SK-N-SH (cell line): ENCODE measurements around the gene CPLANE2. TPM values are rescaled to one million over a fixed set of nuclear protein-coding genes. Genes with fewer than 3 reads are reported as not detected.
A peak's percentile ranks its signal among the peaks of the same experiment; 100 is the strongest.

Experiments used
- CTCF ChIA-PET: fragments of 300-600, 350-600 bp; formaldehyde crosslinking; extraction: SDS; loops from one replicate; lab custom pipeline; 2021; lab: Yijun Ruan, JAX
- POLR2A ChIA-PET: fragments of 350-600 bp; sonication (Branson Sonifier 250); formaldehyde crosslinking; extraction: SDS; loops from one replicate; lab custom pipeline; 2020; ENCODE audit warnings: antibody characterized with exemption, inconsistent platforms; lab: Yijun Ruan, JAX
- DNase-seq: peaks from one replicate; pipeline ENCODE4 v3.0.0; 2012
- H2AFZ ChIP-seq: fragments of 200-600 bp; sonication (generic); 2 replicates; pipeline ENCODE4 v1.8.1; 2016; ENCODE audit warnings: antibody characterized with exemption, mild to moderate bottlenecking, low read depth
- H3F3A ChIP-seq: fragments of 200-600 bp; sonication (generic); replicated peaks from 2 replicates; pipeline ENCODE3; 2016; ENCODE audit warnings: antibody characterized with exemption, mild to moderate bottlenecking; ENCODE audit not compliant: insufficient read depth
- H3K27ac ChIP-seq, 2 experiments: fragments of 200-500 bp in 1 of 2; fragments of 200-600 bp in 1 of 2; sonication (Bioruptor generic) in 1 of 2; sonication (generic), shearing (Covaris generic) in 1 of 2; 2 replicates each; pipeline versions ENCODE4 v1.5.1 to v1.6.1; 2014 to 2016; ENCODE audit warnings: low read depth in 2 of 2, inconsistent platforms in 1 of 2, low read length in 1 of 2, mild to moderate bottlenecking in 1 of 2, mixed read lengths in 1 of 2
- H3K27me3 ChIP-seq: fragments of 200-600 bp; sonication (generic), shearing (Covaris generic); 2 replicates; pipeline ENCODE4 v1.6.1; 2016; ENCODE audit warnings: mixed run types; ENCODE audit not compliant: insufficient read depth
- H3K36me3 ChIP-seq, 2 experiments: fragments of 200-500 bp in 1 of 2; fragments of 200-600 bp in 1 of 2; sonication (Bioruptor generic) in 1 of 2; sonication (generic) in 1 of 2; replicated peaks in 1 of 2; 2 replicates each; pipeline versions ENCODE3 to v1.5.1; 2014 to 2016; ENCODE audit warnings: low read length in 1 of 2, mild to moderate bottlenecking in 1 of 2; ENCODE audit not compliant: insufficient read depth in 2 of 2, control insufficient read depth in 1 of 2
- H3K4me1 ChIP-seq, 2 experiments: fragments of 200-500 bp in 1 of 2; fragments of 200-600 bp in 1 of 2; sonication (Bioruptor generic) in 1 of 2; sonication (generic), shearing (Covaris generic) in 1 of 2; 2 replicates each; pipeline versions ENCODE4 v1.5.1 to v1.6.1; 2014 to 2016; ENCODE audit warnings: low read depth in 1 of 2, low read length in 1 of 2, mixed run types in 1 of 2; ENCODE audit not compliant: insufficient read depth in 2 of 2, control insufficient read depth in 1 of 2
- H3K4me2 ChIP-seq: fragments of 200-600 bp; sonication (generic), shearing (Covaris generic); 2 replicates; pipeline ENCODE4 v1.6.1; 2017; ENCODE audit warnings: mixed run types
- H3K4me3 ChIP-seq, 2 experiments: fragments of 200-500 bp in 1 of 2; fragments of 200-600 bp in 1 of 2; sonication (Bioruptor generic) in 1 of 2; sonication (generic), shearing (Covaris generic) in 1 of 2; 2 replicates each; pipeline versions ENCODE4 v1.5.1 to v1.8.1; 2014 to 2016; ENCODE audit warnings: low read depth in 2 of 2, inconsistent platforms in 1 of 2, low read length in 1 of 2, mild to moderate bottlenecking in 1 of 2, mixed read lengths in 1 of 2, moderate library complexity in 1 of 2
- H3K79me2 ChIP-seq: fragments of 200-600 bp; sonication (generic); 2 replicates; pipeline ENCODE4 v1.8.1; 2017; ENCODE audit warnings: mild to moderate bottlenecking; ENCODE audit not compliant: insufficient read depth
- H3K9ac ChIP-seq: fragments of 200-600 bp; sonication (generic); 2 replicates; pipeline ENCODE4 v1.6.1; 2017; ENCODE audit warnings: mixed run types
- H3K9me2 ChIP-seq: fragments of 200-600 bp; sonication (generic); 2 replicates; pipeline ENCODE4 v1.6.1; 2017; ENCODE audit warnings: mixed run types
- H3K9me3 ChIP-seq: fragments of 200-600 bp; sonication (generic); 2 replicates; pipeline ENCODE4 v1.6.1; 2017; ENCODE audit warnings: mixed run types, mild to moderate bottlenecking, moderate library complexity
- H4K20me1 ChIP-seq: fragments of 200-600 bp; sonication (generic); 2 replicates; pipeline ENCODE4 v1.6.1; 2017; ENCODE audit warnings: mild to moderate bottlenecking, mixed run types; ENCODE audit not compliant: insufficient read depth
- EP300 ChIP-seq, 2 experiments: IDR thresholded peaks; 2 replicates each; pipeline versions ENCODE4 v1.4.0 to v1.6.1; 2012; ENCODE audit warnings: borderline replicate concordance in 1 of 2, low read depth in 1 of 2, low read length in 1 of 2
- FOXJ3 ChIP-seq: sonication (generic); formaldehyde crosslinking; IDR thresholded peaks from 2 replicates; pipeline ENCODE4 v1.5.1; 2020; ENCODE audit warnings: mild to moderate bottlenecking, missing genetic modification reagents
- FOXM1 ChIP-seq: IDR thresholded peaks from 2 replicates; pipeline ENCODE4 v1.4.0; 2012; ENCODE audit warnings: low read depth, mild to moderate bottlenecking
- GABPA ChIP-seq: IDR thresholded peaks from 2 replicates; pipeline ENCODE4 v1.4.0; 2012; ENCODE audit warnings: low read depth, mild to moderate bottlenecking
- GATA2 ChIP-seq: sonication (generic); formaldehyde crosslinking; IDR thresholded peaks from 2 replicates; pipeline ENCODE4 v1.5.0; 2020; ENCODE audit warnings: mild to moderate bottlenecking, missing genetic modification reagents
- NRF1 ChIP-seq: IDR thresholded peaks from 2 replicates; pipeline ENCODE4 v1.6.1; 2012; ENCODE audit warnings: low read depth, mild to moderate bottlenecking, low read length
- RFX5 ChIP-seq: IDR thresholded peaks from 2 replicates; pipeline ENCODE4 v1.6.1; 2012; ENCODE audit warnings: mild to moderate bottlenecking, improper control_type of control experiment, low read length
- RXRA ChIP-seq: IDR thresholded peaks from 2 replicates; pipeline ENCODE4 v1.4.0; 2012; ENCODE audit warnings: low read depth, mild to moderate bottlenecking, borderline replicate concordance
- WGBS: methylation state at CpG from one replicate; pipeline ENCODE4 v1.1.6; 2017; ENCODE audit warnings: low lambda C conversion rate; 5-methylcytosine and 5-hydroxymethylcytosine counted together
- polyA plus RNA-seq, 3 experiments: library from polyadenylated mRNA; depleted of rRNA; stranded (reverse); fragments of >200 nt; gene quantifications; 2 replicates each; pipeline ENCODE4 v1.2.3, GENCODE V29; 2012
- TF ChIP-seq, protein P1 (sequence below): IDR thresholded peaks from 2 replicates; pipeline ENCODE4 v1.4.0; 2012; ENCODE audit warnings: low read depth, borderline replicate concordance
- TF ChIP-seq, protein P2 (sequence below): fragments of 200-600 bp; sonication (generic); IDR thresholded peaks from 2 replicates; pipeline ENCODE4 v1.6.1; 2017; ENCODE audit warnings: antibody characterized with exemption, mild to moderate bottlenecking, moderate library complexity

The CPLANE2 gene
- polyA plus RNA-seq, 1 of the 3 experiments (the other 2 are of a cell fraction), result 8.6 TPM

DNA sequence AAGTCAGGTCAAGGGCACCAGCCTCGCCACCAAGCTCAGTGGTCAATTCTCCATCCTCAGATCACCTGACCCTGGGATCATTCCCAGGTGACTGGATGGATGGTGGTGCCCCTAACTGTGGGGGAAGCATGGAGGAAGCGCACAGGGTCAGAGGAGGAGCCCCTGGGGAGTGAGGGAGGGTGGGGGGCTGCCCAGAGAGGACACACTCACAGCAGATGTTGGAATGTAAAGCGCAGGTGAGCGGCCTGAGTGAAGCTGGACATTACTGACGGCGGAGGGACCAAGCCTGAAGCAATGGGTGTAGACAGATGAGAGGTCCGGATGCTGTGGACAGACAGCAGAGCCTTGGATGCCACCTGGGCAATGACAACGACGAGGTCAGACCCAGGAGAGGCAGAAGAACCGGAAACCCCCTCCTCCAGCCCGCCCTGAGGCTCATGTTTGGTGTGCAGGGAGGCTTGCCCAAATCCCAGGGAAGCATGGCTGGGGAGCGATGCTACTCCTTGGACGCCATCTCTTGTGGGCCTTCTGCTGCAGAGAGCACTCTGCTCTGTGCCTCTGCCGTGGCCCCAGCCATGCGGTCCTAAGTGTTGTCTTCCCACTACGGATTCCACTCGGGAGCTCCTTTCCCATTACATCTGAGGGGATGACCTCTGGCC lies 5.7 kb upstream of the CPLANE2 start:
- H3K4me1 ChIP-seq, result peaks cover 1 to 26% of the 10 kb centered on the region in 2 experiments
- H3K4me3 ChIP-seq, result no peak overlapping the region
- H3F3A ChIP-seq, result peaks cover 9% of the 10 kb centered on the region
- no peak for DNase-seq
- H3K36me3 ChIP-seq, result peaks cover 7 to 9% of the 10 kb centered on the region in 2 experiments
- H4K20me1 ChIP-seq, result no peaks in the 10 kb centered on the region
- no peaks in the 10 kb centered on the region for H3K9me2 ChIP-seq
- TF ChIP-seq FOXJ3 (CRISPR knock-in tag) (no peak), NRF1 (no peak), FOXM1 (no peak), EP300 (IDR thresholded peaks at IDR 0.05; ENCODE audit: borderline replicate concordance in 1 of 2, low read depth in 1 of 2, low read length in 1 of 2) (no peak), RXRA (no peak), GABPA (no peak), GATA2 (CRISPR knock-in tag) (no peak)
- TF ChIP-seq, protein P1, sequence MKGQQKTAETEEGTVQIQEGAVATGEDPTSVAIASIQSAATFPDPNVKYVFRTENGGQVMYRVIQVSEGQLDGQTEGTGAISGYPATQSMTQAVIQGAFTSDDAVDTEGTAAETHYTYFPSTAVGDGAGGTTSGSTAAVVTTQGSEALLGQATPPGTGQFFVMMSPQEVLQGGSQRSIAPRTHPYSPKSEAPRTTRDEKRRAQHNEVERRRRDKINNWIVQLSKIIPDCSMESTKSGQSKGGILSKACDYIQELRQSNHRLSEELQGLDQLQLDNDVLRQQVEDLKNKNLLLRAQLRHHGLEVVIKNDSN, result no peak
- TF ChIP-seq, protein P2, sequence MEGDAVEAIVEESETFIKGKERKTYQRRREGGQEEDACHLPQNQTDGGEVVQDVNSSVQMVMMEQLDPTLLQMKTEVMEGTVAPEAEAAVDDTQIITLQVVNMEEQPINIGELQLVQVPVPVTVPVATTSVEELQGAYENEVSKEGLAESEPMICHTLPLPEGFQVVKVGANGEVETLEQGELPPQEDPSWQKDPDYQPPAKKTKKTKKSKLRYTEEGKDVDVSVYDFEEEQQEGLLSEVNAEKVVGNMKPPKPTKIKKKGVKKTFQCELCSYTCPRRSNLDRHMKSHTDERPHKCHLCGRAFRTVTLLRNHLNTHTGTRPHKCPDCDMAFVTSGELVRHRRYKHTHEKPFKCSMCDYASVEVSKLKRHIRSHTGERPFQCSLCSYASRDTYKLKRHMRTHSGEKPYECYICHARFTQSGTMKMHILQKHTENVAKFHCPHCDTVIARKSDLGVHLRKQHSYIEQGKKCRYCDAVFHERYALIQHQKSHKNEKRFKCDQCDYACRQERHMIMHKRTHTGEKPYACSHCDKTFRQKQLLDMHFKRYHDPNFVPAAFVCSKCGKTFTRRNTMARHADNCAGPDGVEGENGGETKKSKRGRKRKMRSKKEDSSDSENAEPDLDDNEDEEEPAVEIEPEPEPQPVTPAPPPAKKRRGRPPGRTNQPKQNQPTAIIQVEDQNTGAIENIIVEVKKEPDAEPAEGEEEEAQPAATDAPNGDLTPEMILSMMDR, result no peak
- no peaks in the 10 kb centered on the region for H3K79me2 ChIP-seq
- no peaks in the 10 kb centered on the region for H3K27me3 ChIP-seq
- no peaks in the 10 kb centered on the region for H3K9me3 ChIP-seq
- WGBS, result 90% methylated on average over 7 of the region's 17 CpGs
- no peak overlapping the region for H3K9ac ChIP-seq
- ChIA-PET CTCF (interaction anchor here (0.9 to 5.8 kb wide), 12 partner anchors 10 to 163 kb away, joined by 3 to 94 read pairs (median 8); partner anchors contain the start of genes EPHA2 and FBXO42), POLR2A (interaction anchor here (1.0 kb wide), 1 partner anchor 25 kb away, joined by 4 read pairs; no protein-coding TSS in a partner anchor)
- H3K4me2 ChIP-seq, result no peak overlapping the region
- no peak overlapping the region for H2AFZ ChIP-seq
- no peak overlapping the region for H3K27ac ChIP-seq

DNA sequence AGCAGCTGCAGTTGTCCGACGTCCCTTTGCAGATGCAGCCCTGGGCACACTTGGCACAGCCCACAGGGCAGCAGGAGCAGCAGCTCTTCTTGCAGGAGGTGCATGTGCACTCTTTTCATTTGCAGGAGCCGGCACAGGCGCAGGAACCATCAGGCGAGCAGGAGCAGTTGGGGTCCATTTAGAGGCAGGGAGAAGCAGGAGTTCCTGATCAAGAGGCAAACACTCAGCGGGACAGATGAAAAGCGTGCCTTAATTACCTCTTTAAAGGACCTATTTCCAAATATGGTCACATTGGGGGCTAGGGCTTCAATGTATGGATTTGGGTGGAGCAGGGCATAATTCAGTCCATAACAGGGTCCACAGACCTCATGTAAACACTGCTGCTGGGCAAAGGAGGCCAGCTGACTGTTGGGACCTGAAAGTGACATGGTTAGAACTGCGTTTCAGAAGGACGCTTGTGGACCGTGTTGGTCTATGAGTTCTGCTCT lies 4.3 kb upstream of the CPLANE2 start:
- Histone ChIP-seq H3K27me3 (no peaks in the 10 kb centered on the region), H2AFZ (no peak overlapping the region), H3K9me2 (no peaks in the 10 kb centered on the region), H3K27ac (peak overlapping the region in 1 of 2 experiments; percentile 41; a peak in 1 of 4 replicates), H3F3A (peaks cover 15% of the 10 kb centered on the region), H3K79me2 (no peaks in the 10 kb centered on the region), H4K20me1 (no peaks in the 10 kb centered on the region), H3K4me1 (peaks cover 6 to 27% of the 10 kb centered on the region in 2 experiments), H3K4me3 (no peak overlapping the region), H3K36me3 (no peaks in the 10 kb centered on the region), H3K4me2 (no peak overlapping the region), H3K9ac (no peak overlapping the region), H3K9me3 (no peaks in the 10 kb centered on the region)
- WGBS, result 92% methylated on average over 8 of the region's 10 CpGs
- POLR2A ChIA-PET, result interaction anchor here (1.3 kb wide), 1 partner anchor 111 kb away, joined by 5 read pairs; the partner anchor contains the start of gene FBXO42
- CTCF ChIA-PET, result interaction anchor here (0.8 to 5.8 kb wide), 4 partner anchors 24 to 161 kb away, joined by 3 to 94 read pairs (median 4); partner anchors contain the start of gene FBXO42
- DNase-seq, result no peak
- TF ChIP-seq RFX5, result no peak
